ENCODE data around the gene TBC1D4.

TBC1D4 gene

GRCh38 chr13:75482070-75482819 is at the start of gene TBC1D4:
TSS of gene TBC1D4 (minus strand) at chr13:75482169. CDS start at chr13:75481767, 402 bp downstream.
- peak; percentile 41 for DNase-seq (ENCODE audit: low read depth, low spot score)
- H3K27ac ChIP-seq: peak within 1 kb of the TSS; percentile 41

- no peak overlapping the region for H3K27ac ChIP-seq
- DNase-seq (ENCODE audit: low read depth, low spot score): no peak
Measured at GRCh38 chr13:75530549-75530961, 48.6 kb upstream of the TBC1D4 start.

GRCh38 chr13:75521956-75522355 is 40.0 kb upstream of the TBC1D4 start:
- H3K27ac ChIP-seq: no peak overlapping the region
- DNase-seq (ENCODE audit: low read depth, low spot score): no peak

GRCh38 chr13:75518439-75519088 is 36.6 kb upstream of the TBC1D4 start:
- no peak for DNase-seq (ENCODE audit: low read depth, low spot score)

GRCh38 chr13:75514080-75514995 is 32.4 kb upstream of the TBC1D4 start:
- H3K27ac ChIP-seq: no peak overlapping the region
- no peak for DNase-seq (ENCODE audit: low read depth, low spot score)

More at GRCh38 chr13:75518439-75519088, 36.6 kb upstream of the TBC1D4 start:
- H3K27ac ChIP-seq: no peak overlapping the region

GRCh38 chr13:75513271-75513670 is 31.3 kb upstream of the TBC1D4 start:
- no peak overlapping the region for H3K27ac ChIP-seq

GRCh38 chr13:75512253-75512652 is 30.3 kb upstream of the TBC1D4 start:
- DNase-seq (ENCODE audit: low read depth, low spot score): no peak
- no peak overlapping the region for H3K27ac ChIP-seq

More at GRCh38 chr13:75513271-75513670, 31.3 kb upstream of the TBC1D4 start:
- no peak for DNase-seq (ENCODE audit: low read depth, low spot score)

GRCh38 chr13:75511051-75511625 is 29.2 kb upstream of the TBC1D4 start:
- no peak for DNase-seq (ENCODE audit: low read depth, low spot score)
- no peak overlapping the region for H3K27ac ChIP-seq

- DNase-seq (ENCODE audit: low read depth, low spot score): no peak
- no peak overlapping the region for H3K27ac ChIP-seq
Measured at GRCh38 chr13:75508002-75508548, 26.1 kb upstream of the TBC1D4 start.

GRCh38 chr13:75507027-75508001 is 25.3 kb upstream of the TBC1D4 start:
- no peak overlapping the region for H3K27ac ChIP-seq
- no peak for DNase-seq (ENCODE audit: low read depth, low spot score)

GRCh38 chr13:75506018-75506417 is 24.0 kb upstream of the TBC1D4 start:
- no peak for DNase-seq (ENCODE audit: low read depth, low spot score)
- no peak overlapping the region for H3K27ac ChIP-seq

GRCh38 chr13:75505327-75505726 is 23.4 kb upstream of the TBC1D4 start:
- no peak for DNase-seq (ENCODE audit: low read depth, low spot score)
- no peak overlapping the region for H3K27ac ChIP-seq

GRCh38 chr13:75495938-75496337 is 14.0 kb upstream of the TBC1D4 start:
- no peak overlapping the region for H3K27ac ChIP-seq
- no peak for DNase-seq (ENCODE audit: low read depth, low spot score)

GRCh38 chr13:75494491-75494890 is 12.5 kb upstream of the TBC1D4 start:
- H3K27ac ChIP-seq: no peak overlapping the region
- no peak for DNase-seq (ENCODE audit: low read depth, low spot score)

GRCh38 chr13:75493156-75493555 is 11.2 kb upstream of the TBC1D4 start:
- DNase-seq (ENCODE audit: low read depth, low spot score): no peak
- H3K27ac ChIP-seq: no peak overlapping the region

GRCh38 chr13:75492389-75492788 is 10.4 kb upstream of the TBC1D4 start:
- no peak overlapping the region for H3K27ac ChIP-seq
- DNase-seq (ENCODE audit: low read depth, low spot score): no peak

GRCh38 chr13:75491376-75491775 is 9.4 kb upstream of the TBC1D4 start:
- H3K27ac ChIP-seq: no peak overlapping the region
- DNase-seq (ENCODE audit: low read depth, low spot score): no peak

- H3K27ac ChIP-seq: no peak overlapping the region
- DNase-seq (ENCODE audit: low read depth, low spot score): peak; percentile 31
Measured at GRCh38 chr13:75489502-75490263, 7.7 kb upstream of the TBC1D4 start.
